HG03066 (cell line): Measurements from ENCODE around the gene ZNF670.

Source experiments
- ATAC-seq: cut with Tn5 transposase; IDR thresholded peaks from one replicate; pipeline ENCODE4 v1.9.1; 2021; ENCODE audit warnings: low read depth; ENCODE audit not compliant: unreplicated experiment

Gene ZNF670

GRCh38 chr1:247104965-247105364, 26.4 kb upstream of the ZNF670 start:
- ATAC-seq: no peak

DNA sequence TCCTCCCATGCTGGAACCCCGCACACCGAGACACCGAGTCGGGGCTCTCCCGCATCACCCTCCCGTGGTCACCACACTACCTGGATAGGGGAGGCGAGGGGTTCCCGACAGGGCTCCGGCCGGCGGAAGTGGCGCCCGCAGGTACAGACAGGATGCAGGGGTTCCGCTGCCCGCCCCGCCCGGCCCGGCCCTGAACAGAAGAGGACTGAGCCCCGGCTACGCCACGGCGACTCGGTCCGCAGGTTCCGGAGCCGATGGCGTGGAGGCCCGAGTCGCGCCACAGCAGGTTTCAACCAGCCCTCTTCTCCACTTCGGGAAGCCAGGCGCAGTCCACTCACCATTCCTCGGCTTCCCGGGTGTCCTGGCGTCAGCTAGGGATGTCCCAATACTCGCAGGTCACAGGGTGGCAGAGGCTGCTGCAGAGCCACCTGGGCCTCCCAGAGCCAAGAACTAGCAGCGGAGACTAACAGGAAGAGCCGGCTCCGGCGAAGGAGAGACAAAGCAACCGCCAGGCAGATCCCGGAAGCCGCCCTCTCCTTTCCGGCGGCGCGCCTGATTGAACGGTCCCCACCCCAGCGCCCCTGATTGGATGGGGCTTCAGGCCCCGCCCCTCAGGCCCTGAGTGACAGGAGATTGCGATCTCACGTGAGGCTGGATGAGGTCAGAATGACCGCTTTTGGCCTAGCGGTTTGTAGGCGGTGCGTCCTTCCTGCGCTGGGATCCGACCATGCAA, 25.4 kb upstream of the ZNF670 start, which contains the start of gene ZNF669:
ZNF669 (minus strand) TSS at position 498 of the 733 bp plus-strand sequence; CDS start at position 341, 157 bp downstream.
- ATAC-seq: peak; percentile 99

DNA sequence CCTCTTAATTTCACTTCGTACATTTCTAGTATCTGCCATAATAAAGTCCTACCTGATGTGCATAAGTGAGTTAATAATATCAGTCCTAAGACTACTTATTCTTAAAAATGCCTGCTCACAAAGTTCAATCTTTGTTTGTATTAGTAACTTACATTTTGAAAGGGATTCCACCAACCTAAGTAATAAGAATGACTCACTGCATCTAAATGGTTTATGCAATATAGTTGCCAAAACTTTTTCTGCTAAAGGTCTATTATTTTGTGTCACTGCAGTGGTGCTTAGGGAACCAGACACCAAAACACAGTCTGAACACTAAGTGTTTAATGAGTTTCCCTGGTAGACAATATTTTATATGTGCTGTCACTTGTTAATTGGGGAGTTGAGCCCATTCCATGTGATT, 23.8 kb upstream of the ZNF670 start:
- ATAC-seq: no peak

GRCh38 chr1:247100676-247101279, 22.2 kb upstream of the ZNF670 start:
- ATAC-seq: no peak

- ATAC-seq: no peak
Measured at GRCh38 chr1:247096958-247097357, 18.3 kb upstream of the ZNF670 start.

DNA sequence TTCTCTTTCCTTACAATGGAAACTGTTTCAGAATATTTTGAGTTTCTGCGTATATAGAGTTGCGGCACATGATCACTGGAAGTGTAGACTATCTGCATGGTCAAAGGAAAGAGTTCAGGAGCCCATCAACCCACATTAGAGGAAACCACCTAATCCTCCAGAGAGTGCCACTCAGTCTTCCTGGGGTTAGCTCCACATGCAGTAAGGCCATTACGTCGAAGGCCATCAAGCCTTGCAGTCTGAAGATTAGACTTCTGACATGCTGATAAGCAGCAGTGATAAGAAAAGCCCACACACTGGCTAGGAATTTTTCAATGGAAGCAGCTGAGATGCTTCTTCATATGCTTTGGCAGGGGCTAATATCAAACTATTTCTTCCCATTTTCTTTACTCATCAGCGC, 17.9 kb upstream of the ZNF670 start:
- no peak for ATAC-seq

- no peak for ATAC-seq
Measured at GRCh38 chr1:247096112-247096511, 17.5 kb upstream of the ZNF670 start.

DNA sequence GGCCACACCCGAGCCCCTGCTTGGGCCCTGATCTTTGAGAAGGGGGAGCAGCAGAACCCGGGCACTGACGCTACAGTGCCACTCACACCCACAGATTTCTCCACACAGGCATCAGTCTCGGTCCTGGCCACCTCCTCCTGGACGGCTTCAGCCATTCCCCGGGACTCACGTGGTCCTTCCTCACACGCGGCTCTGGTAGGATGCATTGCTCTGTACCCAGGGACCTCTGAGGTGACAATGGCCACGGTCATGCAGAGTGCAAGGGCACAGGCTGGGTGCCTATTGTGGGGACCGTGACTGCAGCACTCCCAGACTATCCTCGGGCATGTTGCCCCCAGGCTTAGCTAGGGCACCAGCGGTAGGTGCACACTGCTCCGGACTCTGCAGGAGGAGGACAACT, 11.8 kb upstream of the ZNF670 start:
- ATAC-seq: no peak

DNA sequence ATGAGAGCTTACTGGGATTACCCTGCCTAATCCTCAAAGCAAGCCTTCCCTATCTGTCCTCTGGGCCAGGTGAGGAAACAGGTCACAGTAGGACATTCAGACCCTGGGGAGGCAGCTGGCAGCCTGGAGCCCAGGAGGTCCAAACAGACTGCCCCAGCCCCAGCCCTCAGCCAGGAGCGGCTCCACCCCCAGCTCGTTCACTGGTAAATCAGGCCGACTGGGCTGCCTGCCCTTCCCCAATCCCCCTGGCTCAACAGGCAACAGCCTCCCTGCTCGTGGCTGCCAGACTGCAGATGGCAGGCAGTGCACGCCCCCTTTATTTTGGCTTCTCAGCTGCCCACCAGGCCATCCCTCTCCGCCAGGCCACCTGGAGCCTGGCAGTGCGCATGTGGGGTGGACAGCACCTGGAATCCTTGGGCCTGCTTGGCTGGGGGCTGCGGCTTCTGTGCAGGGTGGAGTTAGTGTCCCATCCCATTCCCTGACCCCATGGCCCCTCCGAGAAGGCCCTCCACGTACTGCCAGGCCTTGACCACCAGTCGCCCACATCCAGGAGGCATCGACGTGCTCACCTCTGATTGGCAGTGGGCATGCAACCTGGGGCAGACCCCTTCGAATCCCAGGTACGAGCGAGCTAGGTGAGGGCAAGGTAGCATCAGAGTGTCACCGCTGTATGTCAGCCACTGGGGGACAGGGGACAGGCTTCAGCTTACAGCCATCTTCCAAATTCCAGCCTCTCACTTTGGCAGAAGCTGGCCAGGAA, 11.2 kb upstream of the ZNF670 start:
- no peak for ATAC-seq

DNA sequence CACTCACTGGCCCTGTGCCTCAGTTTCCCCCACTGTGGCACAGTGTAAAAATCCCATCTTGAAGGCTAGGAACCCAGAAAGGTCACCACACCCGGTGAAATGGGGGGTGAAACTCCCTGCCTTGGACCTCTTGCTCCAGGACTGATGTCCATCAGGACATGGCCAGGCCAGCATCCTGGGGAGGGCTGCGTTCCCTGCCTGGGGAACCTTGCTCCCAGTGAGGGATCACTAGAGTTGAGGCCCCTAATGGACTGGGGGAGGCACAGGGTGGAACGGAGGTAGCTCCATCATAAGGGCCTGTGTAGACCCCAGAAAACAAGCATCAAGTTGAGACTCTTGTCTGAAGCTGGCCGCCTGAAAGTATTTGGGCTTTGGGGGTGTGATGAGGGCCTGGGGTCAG, 10.4 kb upstream of the ZNF670 start:
- ATAC-seq: no peak

DNA sequence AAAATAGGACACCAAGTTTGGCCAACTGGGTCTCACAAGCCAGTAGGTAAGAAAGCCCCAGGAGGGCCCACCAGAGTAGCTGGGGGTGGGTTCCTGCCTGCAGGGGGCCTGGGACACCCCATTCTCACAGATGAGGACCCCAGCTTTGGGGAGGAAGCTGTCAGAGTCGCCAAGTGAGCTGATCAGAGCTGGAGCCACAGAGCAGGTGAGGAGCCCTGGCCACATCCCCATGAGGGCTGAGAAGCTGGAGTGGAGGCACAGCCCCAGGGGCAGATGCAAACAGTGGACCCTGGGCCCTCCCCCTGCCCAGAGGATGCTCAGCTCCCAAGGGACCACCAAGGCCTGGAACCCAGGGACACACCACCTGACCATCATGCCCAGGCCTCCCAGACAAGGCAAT, 8.6 kb upstream of the ZNF670 start:
- no peak for ATAC-seq

- ATAC-seq: no peak
Measured at GRCh38 chr1:247085310-247085709, 6.7 kb upstream of the ZNF670 start.

GRCh38 chr1:247084771-247085170, 6.2 kb upstream of the ZNF670 start:
- no peak for ATAC-seq

DNA sequence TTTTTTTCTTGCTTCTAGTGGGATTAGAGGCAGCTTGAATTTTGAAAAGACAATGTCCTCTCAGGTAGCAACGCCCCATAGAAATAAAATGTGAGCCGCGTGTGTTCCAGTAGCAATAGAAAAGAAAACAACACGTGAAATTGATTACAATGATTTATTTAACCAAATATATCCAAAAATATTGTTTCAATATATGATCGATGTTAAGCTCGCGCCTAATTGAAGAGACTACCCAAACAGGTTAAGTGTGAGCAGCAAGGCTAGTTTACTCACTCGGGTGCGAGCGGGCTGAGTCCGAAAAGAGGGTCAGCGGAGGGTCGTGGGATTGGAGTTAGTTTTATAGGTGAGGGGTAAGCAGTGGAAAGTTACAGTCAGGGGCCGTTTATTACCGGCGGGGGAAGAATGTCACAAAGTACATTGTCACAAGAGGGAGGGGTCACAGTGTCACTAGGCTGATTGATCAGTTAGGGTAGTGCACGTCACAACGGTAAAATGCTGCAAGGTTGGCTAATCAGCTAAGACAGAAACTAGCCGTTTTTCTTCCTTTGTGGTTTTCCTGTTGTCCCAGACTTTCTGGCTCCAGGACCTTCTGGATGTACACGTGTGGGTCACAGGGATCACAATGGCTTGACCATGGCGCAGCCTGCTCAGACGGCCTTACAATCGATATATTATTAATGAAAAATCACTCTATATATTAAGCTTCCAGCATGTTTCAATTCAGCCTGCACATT, 697 bp upstream of the ZNF670 start:
- no peak for ATAC-seq

- ATAC-seq: peak; percentile 16
Measured at GRCh38 chr1:247077876-247078257, 744 bp downstream of the ZNF670 start.

GRCh38 chr1:247077213-247077612, 1.4 kb downstream of the ZNF670 start:
- no peak for ATAC-seq

- no peak for ATAC-seq
Measured at GRCh38 chr1:247070645-247071044, 8.0 kb downstream of the ZNF670 start.

- no peak for ATAC-seq
Measured at GRCh38 chr1:247064304-247064703, 14.3 kb downstream of the ZNF670 start.

DNA sequence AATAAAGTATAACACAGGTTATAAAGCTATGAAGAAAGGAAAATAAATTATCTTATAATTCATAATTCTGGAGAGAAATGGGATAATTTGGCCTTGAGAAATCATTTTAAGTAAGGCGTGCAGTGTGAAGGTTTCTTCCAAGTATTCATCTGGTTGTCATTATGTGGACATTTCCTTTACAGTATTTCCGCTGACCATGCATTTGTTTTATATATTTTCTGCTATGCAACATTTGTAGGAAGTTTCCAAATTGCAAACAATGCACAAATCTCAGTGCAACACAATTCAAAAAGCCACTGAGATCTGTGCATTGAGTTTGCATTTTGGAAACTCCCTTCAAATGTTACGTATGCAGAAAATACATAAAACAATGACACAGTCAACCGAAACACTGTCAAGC, 17.8 kb downstream of the ZNF670 start:
- no peak for ATAC-seq

GRCh38 chr1:247056071-247056470, 22.5 kb downstream of the ZNF670 start:
- no peak for ATAC-seq

DNA sequence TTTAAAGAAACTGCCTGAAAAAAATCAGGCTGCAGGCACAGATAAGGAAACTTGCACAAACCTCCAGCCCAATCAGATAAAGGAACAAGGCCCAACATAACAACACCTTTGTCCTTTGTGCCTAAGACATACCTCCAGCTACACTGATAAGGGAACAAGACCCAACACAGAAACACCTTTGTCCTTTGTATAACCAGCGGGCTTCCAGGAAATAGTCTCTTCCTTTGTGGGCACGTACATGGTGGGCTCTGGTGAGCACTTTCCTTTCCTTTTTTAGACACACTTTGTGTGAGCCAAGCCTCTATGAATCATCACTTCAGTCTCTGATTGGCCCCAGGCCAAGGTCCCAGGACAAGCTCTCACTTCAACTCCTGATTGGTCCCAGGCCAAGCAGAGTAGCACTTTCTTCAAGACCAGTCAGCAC, 23.6 kb downstream of the ZNF670 start:
- ATAC-seq: no peak
